ENCODE data around the gene RXFP3.

- TF ChIP-seq GATA2 (IDR thresholded peaks at IDR 0.05; ENCODE audit: low read depth, low read length) (no peak), GATA3 (IDR thresholded peaks at IDR 0.05; ENCODE audit: low read depth, low read length) (no peak)
Observed at GRCh38 chr5:33957577-33958150, 21.5 kb downstream of the RXFP3 start.
